NT2/D1 (cell line): ENCODE results near the gene PWP1.

ENCODE experiments used
- YY1 ChIP-seq: IDR thresholded peaks from 2 replicates; pipeline ENCODE4 v1.6.1; 2011; ENCODE audit not compliant: insufficient read length, insufficient read depth
- ZNF274 ChIP-seq: IDR thresholded peaks from 2 replicates; pipeline ENCODE4 v1.6.1; 2011; ENCODE audit warnings: mild to moderate bottlenecking, low read depth, low read length

DNA sequence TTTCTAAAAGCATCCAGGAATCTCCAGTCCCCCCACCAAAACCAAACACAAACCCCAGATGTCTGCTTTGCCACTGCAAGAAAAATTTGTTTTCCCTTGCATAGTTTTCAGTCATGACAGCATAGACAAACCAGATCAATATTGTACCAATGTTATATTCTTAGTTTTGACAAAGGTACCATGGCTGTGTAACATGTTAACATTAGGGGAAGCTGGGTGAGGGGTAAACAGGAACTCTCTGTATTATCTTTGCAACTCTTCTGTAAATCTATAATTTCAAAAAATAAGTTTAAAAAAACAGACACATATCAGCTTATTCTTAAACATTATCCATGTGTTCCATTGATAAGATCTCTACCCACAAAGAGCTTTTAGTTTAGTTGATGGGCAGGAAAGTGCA lies 44.4 kb upstream of the PWP1 start:
- no peak for TF ChIP-seq YY1
- no peak for TF ChIP-seq ZNF274
